ENCODE results near the gene LPIN3. TPM values are rescaled to one million over a fixed set of nuclear protein-coding genes. Genes with fewer than 3 reads are reported as not detected.

LPIN3 gene
- total RNA-seq, 1 experiment from 2014 or later, result 3.8 TPM

DNA sequence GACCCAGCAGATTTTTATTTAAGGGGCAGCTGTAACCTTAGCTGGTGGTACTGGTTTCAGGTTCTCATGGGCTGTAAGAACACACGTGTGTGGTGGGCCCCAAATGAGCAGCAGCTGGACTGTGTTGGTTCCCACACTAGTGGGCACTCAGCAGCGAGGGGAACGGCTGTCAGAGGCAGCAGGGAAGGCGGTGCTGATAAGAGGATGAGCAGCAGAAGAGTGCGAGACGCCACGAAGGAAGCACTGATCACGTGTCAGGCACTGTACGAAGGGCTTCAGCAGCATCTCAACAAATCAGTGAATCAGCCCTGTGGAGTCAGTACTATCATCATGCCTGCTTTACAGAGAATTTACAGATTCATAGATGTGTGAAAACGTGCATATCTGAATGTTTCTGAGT lies 67.0 kb downstream of the LPIN3 start:
- no peak overlapping the region for H3K56ac ChIP-seq (ENCODE audit: insufficient read length, low read depth, low read length)
- H3K18ac ChIP-seq (ENCODE audit: insufficient read length, low read depth, low read length), result no peak overlapping the region
- no peaks in the 10 kb centered on the region for H3K27me3 ChIP-seq (ENCODE audit: insufficient read depth, low read length)
- no peak overlapping the region for H4K8ac ChIP-seq (replicated peaks; ENCODE audit: insufficient read length, low read depth, low read length)
- H2AK5ac ChIP-seq (ENCODE audit: insufficient read length, low read length), result no peak overlapping the region
- H3K9ac ChIP-seq (ENCODE audit: extremely low read depth, insufficient read length, low read length), result no peak overlapping the region
- H2BK12ac ChIP-seq (ENCODE audit: insufficient read length, low read depth, low read length), result no peak overlapping the region
- H2BK20ac ChIP-seq (ENCODE audit: low read depth, low read length, poor library complexity, severe bottlenecking), result no peak overlapping the region
- H4K5ac ChIP-seq (ENCODE audit: insufficient read length, low read depth, low read length), result no peak overlapping the region
- no peak overlapping the region for H3K14ac ChIP-seq (ENCODE audit: insufficient read depth, low read length)
- no peak overlapping the region for H2AFZ ChIP-seq (ENCODE audit: low read length)
- H2BK15ac ChIP-seq (ENCODE audit: low read depth, low read length), result no peak overlapping the region
- H3K23me2 ChIP-seq (ENCODE audit: insufficient read length, low read depth, low read length, poor library complexity, severe bottlenecking), result no peaks in the 10 kb centered on the region
- no peaks in the 10 kb centered on the region for H3K79me1 ChIP-seq (ENCODE audit: insufficient read depth, low read depth, low read length, poor library complexity, severe bottlenecking)
- no peaks in the 10 kb centered on the region for H3K9me3 Mint-ChIP-seq
- H3K4me2 ChIP-seq (ENCODE audit: insufficient read depth, insufficient read length, low read length), result no peak overlapping the region
- H3K4ac ChIP-seq (ENCODE audit: low read depth, low read length), result no peak overlapping the region
- H3K36me3 Mint-ChIP-seq (ENCODE audit: insufficient read depth in 1 of 3, low read depth in 3 of 3), result peaks cover 29 to 84% (median 79%) of the 10 kb centered on the region in 3 experiments
- no peak overlapping the region for H3K4me3 Mint-ChIP-seq
- H2BK5ac ChIP-seq (ENCODE audit: insufficient read length, low read length), result no peak overlapping the region
- H3K27ac Mint-ChIP-seq, result no peak overlapping the region
- no peak for DNase-seq
- H3T11ph ChIP-seq (ENCODE audit: low read length), result no peak overlapping the region
- no peak overlapping the region for H4K91ac ChIP-seq (ENCODE audit: insufficient read length, low read depth, low read length)
- H3K9me3 ChIP-seq (ENCODE audit: control insufficient read depth, low read depth, low read length), result no peaks in the 10 kb centered on the region
- no peaks in the 10 kb centered on the region for H4K20me1 ChIP-seq (ENCODE audit: control insufficient read depth, insufficient read depth, insufficient read length)
- no peaks in the 10 kb centered on the region for H3K27me3 Mint-ChIP-seq (ENCODE audit: low read depth)
- H2BK120ac ChIP-seq (ENCODE audit: low read depth, low read length, poor library complexity, severe bottlenecking), result no peak overlapping the region
- WGBS (ENCODE audit: extremely low coverage, insufficient read length, low lambda C conversion rate), result no CpG with 5 or more reads among the region's 10 CpGs
- TF ChIP-seq, protein P1, sequence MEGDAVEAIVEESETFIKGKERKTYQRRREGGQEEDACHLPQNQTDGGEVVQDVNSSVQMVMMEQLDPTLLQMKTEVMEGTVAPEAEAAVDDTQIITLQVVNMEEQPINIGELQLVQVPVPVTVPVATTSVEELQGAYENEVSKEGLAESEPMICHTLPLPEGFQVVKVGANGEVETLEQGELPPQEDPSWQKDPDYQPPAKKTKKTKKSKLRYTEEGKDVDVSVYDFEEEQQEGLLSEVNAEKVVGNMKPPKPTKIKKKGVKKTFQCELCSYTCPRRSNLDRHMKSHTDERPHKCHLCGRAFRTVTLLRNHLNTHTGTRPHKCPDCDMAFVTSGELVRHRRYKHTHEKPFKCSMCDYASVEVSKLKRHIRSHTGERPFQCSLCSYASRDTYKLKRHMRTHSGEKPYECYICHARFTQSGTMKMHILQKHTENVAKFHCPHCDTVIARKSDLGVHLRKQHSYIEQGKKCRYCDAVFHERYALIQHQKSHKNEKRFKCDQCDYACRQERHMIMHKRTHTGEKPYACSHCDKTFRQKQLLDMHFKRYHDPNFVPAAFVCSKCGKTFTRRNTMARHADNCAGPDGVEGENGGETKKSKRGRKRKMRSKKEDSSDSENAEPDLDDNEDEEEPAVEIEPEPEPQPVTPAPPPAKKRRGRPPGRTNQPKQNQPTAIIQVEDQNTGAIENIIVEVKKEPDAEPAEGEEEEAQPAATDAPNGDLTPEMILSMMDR (conservative IDR thresholded peaks at IDR 0.05), result no peak
- H3K27ac ChIP-seq (ENCODE audit: insufficient read length, low read depth, low read length), result no peak overlapping the region
- H3K4me1 Mint-ChIP-seq, result no peaks in the 10 kb centered on the region
- no peaks in the 10 kb centered on the region for H3K79me2 ChIP-seq (ENCODE audit: insufficient read depth, low read length)
- H3K4me1 ChIP-seq (ENCODE audit: insufficient read depth, low read length), result no peaks in the 10 kb centered on the region
- no peak overlapping the region for H3K23ac ChIP-seq (ENCODE audit: insufficient read length, low read depth, low read length)

Data from H9 (cell line).